Retina (tissue), 1 donor: ENCODE data around the gene INPP4B.

Source experiments
- DNase-seq: peaks from one replicate; pipeline ENCODE4 v3.0.0-alpha.2; 2016

Gene INPP4B

GRCh38 chr4:142202404-142203332, 643.4 kb downstream of the INPP4B start:
- no peak for DNase-seq

- DNase-seq = no peak
Observed at GRCh38 chr4:142201041-142201440, 645.1 kb downstream of the INPP4B start.

- no peak for DNase-seq
Observed at GRCh38 chr4:142194905-142195304, 651.2 kb downstream of the INPP4B start.

- DNase-seq = no peak
Observed at GRCh38 chr4:142191901-142192300, 654.2 kb downstream of the INPP4B start.

GRCh38 chr4:142181021-142181420, 665.1 kb downstream of the INPP4B start:
- no peak for DNase-seq

- no peak for DNase-seq
Observed at GRCh38 chr4:142169216-142169615, 676.9 kb downstream of the INPP4B start.

GRCh38 chr4:142168181-142168580, 677.9 kb downstream of the INPP4B start:
- no peak for DNase-seq

- no peak for DNase-seq
Observed at GRCh38 chr4:142164767-142165500, 681.2 kb downstream of the INPP4B start.

GRCh38 chr4:142161086-142161485, 685.0 kb downstream of the INPP4B start:
- DNase-seq = no peak

GRCh38 chr4:142160509-142160908, 685.6 kb downstream of the INPP4B start:
- no peak for DNase-seq

GRCh38 chr4:142158980-142159379, 687.1 kb downstream of the INPP4B start:
- no peak for DNase-seq

GRCh38 chr4:142156256-142156655, 689.8 kb downstream of the INPP4B start:
- no peak for DNase-seq

GRCh38 chr4:142155347-142155746, 690.8 kb downstream of the INPP4B start:
- peak; percentile 9 for DNase-seq

GRCh38 chr4:142150483-142150882, 695.6 kb downstream of the INPP4B start:
- no peak for DNase-seq

- no peak for DNase-seq
Observed at GRCh38 chr4:142144813-142145212, 701.3 kb downstream of the INPP4B start.

GRCh38 chr4:142142366-142143054, 703.6 kb downstream of the INPP4B start:
- DNase-seq = no peak

GRCh38 chr4:142141224-142141623, 704.9 kb downstream of the INPP4B start:
- no peak for DNase-seq

GRCh38 chr4:142130666-142131065, 715.4 kb downstream of the INPP4B start:
- DNase-seq = no peak

- no peak for DNase-seq
Observed at GRCh38 chr4:142129931-142130330, 716.2 kb downstream of the INPP4B start.

GRCh38 chr4:142129473-142129872, 716.6 kb downstream of the INPP4B start:
- DNase-seq = no peak

GRCh38 chr4:142128529-142128928, 717.6 kb downstream of the INPP4B start:
- DNase-seq = no peak

- DNase-seq = peak; percentile 36
Observed at GRCh38 chr4:142126890-142127497, 719.1 kb downstream of the INPP4B start.

- DNase-seq = no peak
Observed at GRCh38 chr4:142124874-142125273, 721.2 kb downstream of the INPP4B start.
